Psoas muscle (tissue), 8 donors: Measurements from ENCODE around the gene PHF24. TPM values are rescaled to one million over a fixed set of nuclear protein-coding genes. Genes with fewer than 3 reads are reported as not detected.

Experiments used
- ATAC-seq, 4 donors: fragments of 200-7000 bp; cut with Tn5 transposase; one replicate each; pipeline ENCODE4 v1.9.1; 2020; ENCODE audit warnings: moderate library complexity in 3 of 4, mild to moderate bottlenecking in 2 of 4
- DNase-seq, 2 donors: peaks; one replicate each; pipeline ENCODE4 v3.0.0-alpha.2; 2020
- H3K27ac ChIP-seq: fragments of 200-600 bp; one replicate; pipeline ENCODE4 v1.8.0; 2022
- H3K27me3 ChIP-seq, 3 donors: fragments of 200-600 bp in 1 of 3; one replicate each; pipeline versions ENCODE4 v1.6.1 to v1.8.0; 2013 to 2022; ENCODE audit warnings: low read length in 2 of 3, mild to moderate bottlenecking in 2 of 3, moderate library complexity in 1 of 3; ENCODE audit not compliant: insufficient read depth in 3 of 3
- H3K36me3 ChIP-seq, 2 donors: fragments of 200-600 bp in 1 of 2; one replicate each; pipeline versions ENCODE4 v1.6.1 to v1.8.0; 2013 to 2022; ENCODE audit warnings: low read depth in 1 of 2, mild to moderate bottlenecking in 1 of 2, moderate library complexity in 1 of 2; ENCODE audit not compliant: insufficient read depth in 1 of 2
- H3K4me1 ChIP-seq: fragments of 200-600 bp; one replicate; pipeline ENCODE4 v1.8.0; 2022
- H3K4me3 ChIP-seq: fragments of 200-600 bp; one replicate; pipeline ENCODE4 v1.8.0; 2022; ENCODE audit warnings: mild to moderate bottlenecking
- H3K9me3 ChIP-seq: fragments of 200-600 bp; one replicate; pipeline ENCODE4 v1.8.0; 2022
- CTCF ChIP-seq: fragments of 200-600 bp; IDR thresholded peaks from one replicate; pipeline ENCODE4 v1.8.0; 2022; ENCODE audit warnings: antibody characterized with exemption
- WGBS, 3 donors: extraction: QIAGEN DNeasy Blood & Tissue Kit; methylation state at CpG; one replicate each; pipeline versions ENCODE4 v1.1.6 to v1.1.7; 2013; 5-methylcytosine and 5-hydroxymethylcytosine counted together
- intact Hi-C, 2 donors: fragments of 100-400 bp; cut with DNase I; formaldehyde crosslinking; loops; one replicate each; pipeline versions ENCODE4 v1.11.0 to v1.14.2; 2022
- polyA plus RNA-seq, 3 donors: library from polyadenylated mRNA; stranded (reverse); fragments of 200-250 nt; gene quantifications; one replicate each; pipeline ENCODE4 v1.2.3, GENCODE V29; 2013
- total RNA-seq, 4 donors: library from RNA; stranded (reverse); fragmentation: NEBNext Ultra II Directional in 2 of 4; extraction: Animal tissue kit (Norgen Biotek cat#: 25700) in 2 of 4; gene quantifications; one replicate each; pipeline versions ENCODE4 v1.2.1 to v1.2.4, GENCODE V29; 2021 to 2023
- donor health status: healthy with polysubstance abuse.
- donor health status: DM: no; HTN: no; CAD: no; lungs with moderate emphysema.
- donor health status: Bipolar disorder and iron deficiency.
- donor health status: healthy.
- donor health status: DM: yes; HTN: yes; CAD: no.
- donor health status: DM: no; HTN: no; CAD: no.
- donor health status: DM: no; HTN: no; CAD: no.
- donor health status: DM: yes; HTN: yes; CAD: no.

PHF24 gene
- total and polyA plus RNA-seq, 7 donors = 0.03 to 0.11 (median 0.04) TPM; not detected in 3

- H3K27me3 ChIP-seq = no peaks in the 10 kb centered on the region
- peak within 1 kb of the TSS; percentile 82 for H3K27ac ChIP-seq
- WGBS, 3 donors = 0 to 1% (median 0%) methylated on average over 61 to 65 of the region's 65 CpGs
- H3K4me3 ChIP-seq = peak within 1 kb of the TSS; percentile 80
- peaks cover 22% of the 10 kb centered on the region for H3K4me1 ChIP-seq
- ATAC-seq (peak; percentile 59 to 68 (median 64)), DNase-seq (peak; percentile 99)
- intact Hi-C loops = no loop called here
- TF ChIP-seq CTCF = no peak
- no peaks in the 10 kb centered on the region for H3K36me3 ChIP-seq
- H3K9me3 ChIP-seq = no peaks in the 10 kb centered on the region
Observed at GRCh38 chr9:34989003-34989945, 31.2 kb downstream of the PHF24 start, which contains the start of gene DNAJB5. Gene DNAJB5, plus strand, starts transcription at chr9:34989745. Its CDS starts 886 bp downstream, at chr9:34990631.

- intact Hi-C loops = loop anchor here in 1 of 2 donors (5.0 kb wide), 1 partner anchor 82 kb away; the partner anchor contains the start of gene VCP
- peak overlapping the region; percentile 80 for H3K4me3 ChIP-seq
- H3K36me3 ChIP-seq = no peaks in the 10 kb centered on the region
- no peaks in the 10 kb centered on the region for H3K9me3 ChIP-seq
- H3K4me1 ChIP-seq = peaks cover 22% of the 10 kb centered on the region
- DNase-seq = peak; percentile 80 to 86
- no peak for TF ChIP-seq CTCF
- no peak overlapping the region for H3K27ac ChIP-seq
- WGBS, 3 donors = 9 to 13% (median 9%) methylated on average over 26 to 39 of the region's 39 CpGs
- no peaks in the 10 kb centered on the region for H3K27me3 ChIP-seq
- peak in 1 of 4 donors; percentile 2 for ATAC-seq
Observed at GRCh38 chr9:34989946-34990635, 32.0 kb downstream of the PHF24 start.

DNA sequence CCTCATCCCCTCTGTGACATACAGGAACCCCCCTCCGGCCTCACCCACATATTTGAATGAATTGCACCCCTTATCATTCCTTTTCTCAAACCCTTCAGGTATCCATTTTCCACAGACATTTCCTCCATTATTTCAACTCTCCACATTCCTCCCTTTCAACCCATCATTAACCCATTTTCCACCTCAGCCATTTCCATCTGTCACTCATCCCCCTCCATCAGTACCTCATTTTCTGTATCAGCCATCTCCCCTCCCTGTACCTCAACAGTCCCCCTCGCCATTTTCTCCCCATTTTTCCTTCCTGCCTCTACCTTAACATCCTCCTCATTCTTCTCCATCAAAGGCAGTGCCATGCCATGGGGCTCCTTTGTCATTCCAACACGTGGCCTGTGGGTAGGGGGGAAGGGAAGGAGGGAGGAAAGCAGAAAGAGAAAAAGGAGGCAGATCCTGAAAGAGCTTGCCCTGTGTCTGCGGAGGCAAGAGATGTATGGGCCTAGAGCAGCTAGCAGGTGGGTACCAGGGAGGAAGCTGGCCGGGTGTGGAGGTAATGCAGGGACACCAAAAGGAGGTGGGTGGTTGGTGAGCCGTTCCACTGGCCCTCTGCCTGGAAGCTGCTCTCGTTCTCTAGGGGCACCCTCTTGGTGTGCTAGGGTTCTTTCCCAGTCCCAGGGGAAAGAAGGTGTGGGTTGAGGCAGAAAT, 33.0 kb downstream of the PHF24 start:
- Histone ChIP-seq H3K36me3 (no peaks in the 10 kb centered on the region), H3K9me3 (no peaks in the 10 kb centered on the region), H3K27ac (no peak overlapping the region), H3K27me3 (no peaks in the 10 kb centered on the region), H3K4me1 (peaks cover 24% of the 10 kb centered on the region), H3K4me3 (peak overlapping the region; percentile 80)
- ATAC-seq (no peak), DNase-seq (peak; percentile 49 to 81)
- intact Hi-C loops = loop anchor here in 1 of 2 donors (5.0 kb wide), 1 partner anchor 81 kb away; the partner anchor contains the start of gene VCP
- WGBS, 3 donors = 35 to 50% (median 44%) methylated on average over 7 of the region's 7 CpGs
- no peak for TF ChIP-seq CTCF

DNA sequence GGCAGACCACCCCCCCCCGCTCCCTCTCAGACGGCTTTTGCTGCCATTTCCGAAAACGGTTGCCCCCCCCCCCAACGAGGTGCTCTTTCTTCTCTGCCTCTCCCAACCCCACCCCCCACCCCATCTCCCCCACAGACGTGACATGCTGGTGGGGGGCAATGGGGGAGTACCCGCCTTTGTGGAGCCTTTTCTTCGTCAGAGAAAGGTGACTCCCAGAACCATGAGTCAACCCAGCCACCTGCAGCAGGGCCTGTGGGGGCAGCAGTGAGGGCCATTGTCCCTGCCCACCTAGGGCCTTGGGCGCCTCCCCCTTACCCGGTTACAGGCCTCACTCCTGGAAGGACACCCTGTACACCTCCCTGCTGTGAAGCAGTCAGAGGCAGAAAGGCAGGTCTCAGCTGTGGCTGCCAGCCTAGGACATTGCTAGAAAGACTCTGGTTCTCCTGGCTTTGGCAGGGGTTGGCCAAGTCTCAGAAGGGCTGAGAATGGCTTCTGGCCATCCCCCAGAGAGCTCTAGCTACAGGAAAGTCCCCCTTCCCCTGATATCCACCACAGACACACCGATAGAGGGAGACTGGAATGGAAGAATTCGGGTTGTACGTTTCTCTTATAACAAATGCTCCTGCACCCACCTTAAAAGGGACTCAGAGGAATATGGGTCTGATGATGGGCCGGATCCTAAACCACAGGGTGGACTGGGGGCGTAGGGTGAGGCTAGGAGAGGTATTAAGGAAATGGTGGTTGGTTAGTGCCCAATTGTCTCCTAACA, 33.7 kb downstream of the PHF24 start:
- no peak for TF ChIP-seq CTCF
- H3K4me3 ChIP-seq = peak overlapping the region; percentile 80
- peak; percentile 83 to 95 for DNase-seq
- H3K9me3 ChIP-seq = no peaks in the 10 kb centered on the region
- intact Hi-C loops = loop anchor here in 1 of 2 donors (5.0 kb wide), 1 partner anchor 81 kb away; the partner anchor contains the start of gene VCP
- H3K27me3 ChIP-seq = no peaks in the 10 kb centered on the region
- H3K36me3 ChIP-seq = peaks cover 0 to 7% of the 10 kb centered on the region in 2 donors
- 34 to 53% (median 35%) methylated on average over 10 to 15 of the region's 15 CpGs for WGBS, 3 donors
- peaks cover 31% of the 10 kb centered on the region for H3K4me1 ChIP-seq
- H3K27ac ChIP-seq = no peak overlapping the region
- ATAC-seq = peak; percentile 31 to 55 (median 47)
